Lung microvascular endothelial cell (primary cell): ENCODE results near the gene KCNG1. TPM values are rescaled to one million over a fixed set of nuclear protein-coding genes. Genes with fewer than 3 reads are reported as not detected.
"Not testable (repeated sequence)": the region's sequence is repeated elsewhere in the genome, so short reads cannot be mapped to it uniquely, and the experiment has no call there.

Experiments
- DNase-seq, 2 donors: peaks; one replicate each; pipeline versions ENCODE4 v3.0.0 to v3.0.0-alpha.2; 2010; ENCODE audit warnings: low read depth in 2 of 2
- total RNA-seq: library from RNA; depleted of rRNA; stranded (reverse); fragments of >200 nt; gene quantifications from 2 replicates; pipeline ENCODE4 v1.2.1, GENCODE V29; 2014

KCNG1 gene
- total RNA-seq, 1 donor from 2014 or later: 2.2 TPM

DNA sequence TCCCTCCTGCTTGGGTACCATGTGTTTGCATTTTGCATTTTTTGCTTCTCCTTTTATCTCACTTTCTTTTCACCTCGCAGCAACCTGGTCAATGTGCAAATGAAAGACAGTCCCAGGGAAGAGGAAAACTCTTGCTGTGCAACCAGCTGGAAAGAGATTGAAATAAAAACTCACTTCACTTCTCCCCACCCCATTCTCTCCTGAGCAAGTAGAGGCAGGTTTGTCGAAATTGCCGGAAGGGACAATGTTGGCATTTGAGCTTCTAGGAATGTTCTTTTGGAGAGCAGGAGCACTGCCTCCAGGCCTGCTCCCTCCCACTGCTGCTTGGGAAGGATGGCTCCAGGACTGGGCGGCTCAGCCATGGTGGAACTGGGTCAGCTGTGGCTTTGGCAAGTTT is 30.6 kb downstream of the KCNG1 start:
- DNase-seq: no peak

GRCh38 chr20:50991076-50991475 is 31.8 kb downstream of the KCNG1 start:
- DNase-seq: no peak

- peak; percentile 89 to 91 for DNase-seq
These were observed 35.3 kb downstream of the KCNG1 start for GRCh38 chr20:50987493-50988210.

DNA sequence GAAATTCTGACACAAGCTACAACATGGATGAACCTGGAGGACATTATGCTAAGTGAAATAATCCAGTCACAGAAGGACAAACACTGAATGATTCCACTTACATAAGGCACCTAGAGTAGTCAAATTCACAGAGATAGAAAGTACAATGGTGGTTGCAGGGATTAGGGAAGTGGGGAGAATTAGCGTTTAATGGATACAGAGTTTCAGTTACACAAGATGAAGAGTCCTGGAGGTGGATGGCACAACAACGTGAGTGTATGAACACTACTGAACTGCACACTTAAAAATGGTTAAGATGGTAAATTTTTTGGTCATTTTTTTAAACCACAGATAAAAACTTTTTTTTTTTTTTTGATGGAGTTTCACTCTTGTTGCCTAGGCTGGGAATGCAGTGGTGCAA is 39.6 kb downstream of the KCNG1 start:
- no peak for DNase-seq

GRCh38 chr20:50982363-50982762 is 40.5 kb downstream of the KCNG1 start:
- DNase-seq: peak; percentile 53 to 69

DNA sequence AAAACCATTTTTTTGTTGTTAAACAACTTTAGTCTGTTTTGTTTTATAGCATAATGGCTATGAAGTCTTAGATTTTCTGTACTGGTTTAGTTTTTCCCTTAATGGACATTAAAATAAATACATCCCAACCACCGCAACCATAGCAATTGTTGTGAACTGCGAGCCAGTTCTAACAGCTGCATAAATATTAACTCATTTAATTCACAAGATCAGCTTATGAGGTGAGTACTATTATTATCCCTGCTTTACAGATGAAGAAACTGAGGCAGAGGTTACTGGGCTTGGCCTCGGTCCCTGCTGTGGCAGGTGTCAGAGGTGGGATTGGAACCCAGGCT is 41.2 kb downstream of the KCNG1 start:
- DNase-seq: no peak

DNA sequence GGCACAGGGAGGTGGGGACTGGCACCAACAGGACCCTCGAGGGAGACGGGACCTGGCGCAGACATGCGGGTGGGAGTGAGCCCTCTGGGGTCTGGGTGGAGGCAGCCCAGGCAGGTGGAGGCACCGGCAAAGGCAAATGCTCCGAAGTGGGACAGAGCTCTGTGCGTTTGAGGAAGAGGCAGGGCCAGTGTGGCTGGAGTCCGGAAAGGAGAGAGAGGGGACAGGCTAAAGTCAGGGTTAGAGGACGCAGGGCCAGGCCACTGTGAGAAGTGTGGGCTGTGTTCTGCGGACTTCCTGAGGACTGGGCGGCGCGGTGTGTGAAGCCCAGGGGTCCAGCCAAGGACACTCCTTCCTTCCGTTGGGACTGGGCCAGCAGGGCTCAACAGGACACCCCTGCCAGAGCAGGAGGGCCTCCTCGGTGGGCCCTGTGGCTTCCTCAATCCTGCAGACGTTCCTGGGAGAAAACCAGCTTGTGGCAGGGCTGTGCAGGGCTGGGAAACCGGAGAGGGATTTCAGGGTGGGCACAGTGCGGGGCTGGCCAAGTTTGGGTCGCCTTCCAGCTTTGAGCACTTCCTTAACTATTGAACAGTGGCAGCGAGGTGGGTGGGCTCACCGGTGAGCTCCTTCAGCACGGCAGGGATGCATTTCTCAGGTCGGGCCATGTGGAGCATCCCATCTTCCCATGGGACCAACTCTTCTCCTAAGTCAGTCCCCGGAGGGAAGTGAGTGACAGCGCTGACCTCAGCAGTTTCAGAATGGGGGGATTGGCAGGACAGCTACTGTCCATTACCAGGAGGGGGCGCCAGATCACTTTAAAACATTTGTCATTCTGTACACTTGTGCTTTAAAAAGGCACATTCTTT is 41.8 kb downstream of the KCNG1 start:
- peak; percentile 76 to 83 for DNase-seq

- peak; percentile 88 to 94 for DNase-seq
These were observed 42.7 kb downstream of the KCNG1 start for GRCh38 chr20:50980071-50980681.

GRCh38 chr20:50978533-50978932 is 44.4 kb downstream of the KCNG1 start:
- not testable (repeated sequence) for DNase-seq

- DNase-seq: peak in 1 of 2 donors; percentile 13
These were observed 45.6 kb downstream of the KCNG1 start for GRCh38 chr20:50977066-50978021.

- no peak for DNase-seq
These were observed 47.1 kb downstream of the KCNG1 start for GRCh38 chr20:50975701-50976330.

DNA sequence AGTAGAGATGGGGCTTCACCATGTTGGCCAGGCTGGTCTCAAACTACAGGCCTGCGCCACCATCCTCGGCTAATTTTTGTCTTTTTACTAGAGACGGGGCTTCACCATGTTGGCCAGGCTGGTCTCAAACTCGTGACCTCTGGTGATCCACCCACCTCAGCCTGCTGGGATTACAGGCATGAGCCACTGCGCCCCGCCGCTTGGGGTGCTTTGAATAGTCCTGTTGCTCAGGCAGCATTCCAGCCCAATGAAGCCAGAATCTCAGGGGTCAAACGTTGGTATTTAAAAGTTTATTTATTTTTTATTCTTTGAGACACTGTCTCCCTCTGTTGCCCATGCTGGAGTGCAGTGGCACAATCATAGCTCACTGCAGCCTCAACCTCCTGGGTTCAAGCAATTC is 53.0 kb downstream of the KCNG1 start:
- no peak for DNase-seq

DNA sequence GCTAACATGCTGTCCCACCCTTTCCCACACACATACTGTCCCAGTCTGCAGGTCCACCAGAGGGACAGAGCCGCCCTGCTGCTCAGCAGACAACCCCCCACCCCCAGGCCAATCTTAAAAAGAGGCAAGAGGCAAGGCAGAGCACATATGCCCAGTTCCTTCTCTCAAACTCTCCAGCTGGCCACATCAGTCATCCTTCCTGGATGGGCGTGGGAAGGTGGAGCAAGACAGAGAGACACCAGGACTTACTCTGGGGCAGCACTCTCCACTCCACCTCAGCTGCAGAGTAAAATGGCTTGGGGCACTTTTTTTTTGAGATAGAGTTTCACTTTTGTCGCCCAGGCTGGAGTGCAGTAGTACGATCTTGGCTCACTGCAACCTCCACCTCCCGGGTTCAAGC is 53.5 kb downstream of the KCNG1 start:
- DNase-seq: no peak

- DNase-seq: no peak
These were observed 54.6 kb downstream of the KCNG1 start for GRCh38 chr20:50968289-50968688.

GRCh38 chr20:50967586-50967985 is 55.3 kb downstream of the KCNG1 start:
- no peak for DNase-seq

DNA sequence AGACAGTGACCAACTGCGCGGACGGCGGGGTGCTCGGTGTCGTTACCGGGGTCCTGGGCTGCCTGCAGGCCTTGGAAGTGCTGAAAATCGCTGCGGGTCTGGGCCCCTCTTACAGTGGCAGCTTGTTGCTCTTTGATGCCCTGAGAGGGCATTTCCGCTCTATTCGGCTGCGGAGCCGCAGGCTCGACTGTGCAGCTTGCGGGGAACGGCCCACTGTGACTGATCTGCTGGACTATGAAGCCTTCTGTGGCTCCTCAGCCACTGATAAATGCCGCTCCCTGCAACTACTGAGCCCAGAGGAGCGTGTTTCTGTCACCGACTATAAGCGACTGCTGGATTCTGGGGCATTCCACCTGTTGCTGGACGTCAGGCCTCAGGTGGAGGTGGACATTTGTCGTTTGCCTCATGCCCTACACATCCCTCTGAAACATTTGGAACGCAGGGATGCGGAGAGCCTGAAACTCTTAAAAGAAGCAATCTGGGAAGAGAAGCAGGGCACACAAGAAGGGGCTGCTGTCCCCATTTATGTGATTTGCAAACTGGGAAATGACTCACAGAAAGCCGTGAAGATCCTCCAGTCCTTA is 63.3 kb downstream of the KCNG1 start:
- DNase-seq: no peak

GRCh38 chr20:50958615-50959542 is 64.0 kb downstream of the KCNG1 start, which contains the start of gene MOCS3:
Gene MOCS3, plus strand, starts transcription at chr20:50958818. Its CDS starts 25 bp downstream, at chr20:50958843.
- DNase-seq: peak; percentile 94 to 96

GRCh38 chr20:50957798-50958614 is 64.9 kb downstream of the KCNG1 start, which contains the start of gene DPM1:
Gene DPM1, minus strand, starts transcription at chr20:50958532. Its CDS starts 9 bp downstream, at chr20:50958523.
- peak; percentile 94 to 95 for DNase-seq
